ENCODE measurements around the gene ADAMTSL2.

The ADAMTSL2 gene

GRCh38 chr9:133490201-133490681, 44.3 kb upstream of the ADAMTSL2 start:
- no peak for TF ChIP-seq CTCF (IDR thresholded peaks at IDR 0.05; ENCODE audit: extremely low read depth, insufficient read depth, missing control alignments)
- DNase-seq (ENCODE audit: low spot score), result no peak
- in situ Hi-C loops (cut with MboI; ENCODE audit: low pct_unique_long_range_greater_than_20kb, low sequenced_read_pairs, unreplicated experiment), result no loop called here

GRCh38 chr9:133490865-133491655, 43.4 kb upstream of the ADAMTSL2 start:
- TF ChIP-seq CTCF (IDR thresholded peaks at IDR 0.05; ENCODE audit: extremely low read depth, insufficient read depth, missing control alignments), result no peak
- in situ Hi-C loops (cut with MboI; ENCODE audit: low pct_unique_long_range_greater_than_20kb, low sequenced_read_pairs, unreplicated experiment), result no loop called here
- DNase-seq (ENCODE audit: low spot score), result no peak

- TF ChIP-seq CTCF (IDR thresholded peaks at IDR 0.05; ENCODE audit: extremely low read depth, insufficient read depth, missing control alignments), result no peak
- in situ Hi-C loops (cut with MboI; ENCODE audit: low pct_unique_long_range_greater_than_20kb, low sequenced_read_pairs, unreplicated experiment), result no loop called here
- DNase-seq (ENCODE audit: low spot score), result no peak
These were observed 42.9 kb upstream of the ADAMTSL2 start for GRCh38 chr9:133491656-133491925.

GRCh38 chr9:133492061-133493021, 42.2 kb upstream of the ADAMTSL2 start:
- TF ChIP-seq CTCF (IDR thresholded peaks at IDR 0.05; ENCODE audit: extremely low read depth, insufficient read depth, missing control alignments), result no peak
- in situ Hi-C loops (cut with MboI; ENCODE audit: low pct_unique_long_range_greater_than_20kb, low sequenced_read_pairs, unreplicated experiment), result no loop called here
- no peak for DNase-seq (ENCODE audit: low spot score)

GRCh38 chr9:133493428-133493827, 41.1 kb upstream of the ADAMTSL2 start:
- no peak for DNase-seq (ENCODE audit: low spot score)
- TF ChIP-seq CTCF (IDR thresholded peaks at IDR 0.05; ENCODE audit: extremely low read depth, insufficient read depth, missing control alignments), result no peak
- in situ Hi-C loops (cut with MboI; ENCODE audit: low pct_unique_long_range_greater_than_20kb, low sequenced_read_pairs, unreplicated experiment), result no loop called here

GRCh38 chr9:133493845-133494540, 40.5 kb upstream of the ADAMTSL2 start:
- no peak for DNase-seq (ENCODE audit: low spot score)
- TF ChIP-seq CTCF (IDR thresholded peaks at IDR 0.05; ENCODE audit: extremely low read depth, insufficient read depth, missing control alignments), result no peak
- in situ Hi-C loops (cut with MboI; ENCODE audit: low pct_unique_long_range_greater_than_20kb, low sequenced_read_pairs, unreplicated experiment), result no loop called here
